ENCODE results near the gene UBE2N.

Gene UBE2N

DNA sequence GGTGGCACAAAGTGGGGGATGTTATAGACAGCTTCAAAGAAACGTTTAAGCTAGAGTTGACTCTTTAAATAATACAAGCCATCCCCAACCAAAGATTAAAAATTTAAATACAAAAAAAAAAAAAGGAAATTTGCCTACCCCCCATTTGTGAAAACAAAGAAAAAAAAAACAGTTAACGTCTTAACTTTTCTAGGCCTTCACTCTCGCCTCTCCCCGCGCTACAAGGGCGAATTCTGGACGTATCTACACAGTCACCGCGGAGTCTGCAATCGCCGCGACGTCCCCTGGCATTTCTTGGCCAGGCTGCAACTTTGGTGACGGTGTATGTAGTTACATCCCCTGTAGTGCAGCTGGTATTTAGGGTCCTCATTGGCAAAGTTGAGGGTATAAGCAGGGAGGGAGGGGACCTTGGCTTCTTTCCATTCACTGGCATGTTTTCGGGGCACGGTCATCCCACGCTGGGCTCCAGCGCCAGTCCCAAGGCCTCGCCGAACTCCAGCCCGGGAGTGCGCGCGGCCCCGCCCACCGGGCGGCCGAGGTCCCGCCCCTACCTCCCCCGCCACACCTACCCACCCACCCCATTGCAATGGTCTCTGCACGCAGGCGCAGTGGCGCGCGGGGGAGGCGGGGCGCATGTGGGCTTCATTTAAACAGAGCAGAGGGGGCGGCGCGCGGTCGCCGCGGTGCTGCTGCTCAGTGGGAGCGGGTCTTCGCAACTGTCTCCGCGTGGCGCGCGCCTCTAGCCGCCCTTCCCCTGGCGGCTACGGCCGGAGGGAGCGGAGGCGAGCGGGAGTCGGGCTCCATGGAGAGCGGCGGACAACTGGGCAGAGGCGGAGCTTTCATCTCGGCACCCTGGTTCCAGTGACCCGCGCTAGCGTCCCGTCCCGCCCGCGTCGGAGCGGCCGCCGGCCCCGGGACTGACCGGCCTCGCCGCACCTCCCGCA lies 64.2 kb downstream of the UBE2N start, which contains the start of gene NUDT4:
Gene NUDT4 (plus strand): TSS at position 674 of the 944 bp plus-strand sequence. CDS start 398 bp downstream, outside the sequence.
- Histone ChIP-seq H3K27me3 (ENCODE audit: insufficient read depth, poor library complexity, severe bottlenecking) (no peaks in the 10 kb centered on the region), H3K4me1 (ENCODE audit: insufficient read depth, poor library complexity, severe bottlenecking) (peaks cover 10% of the 10 kb centered on the region), H3K9me3 (ENCODE audit: severe bottlenecking) (no peaks in the 10 kb centered on the region), H3K4me3 (ENCODE audit: severe bottlenecking) (peak within 1 kb of the TSS; percentile 92), H3K27ac (ENCODE audit: poor library complexity, severe bottlenecking) (peak within 1 kb of the TSS; percentile 74), H3K36me3 (ENCODE audit: low read depth) (no peaks in the 10 kb centered on the region)
- peak; percentile 91 for DNase-seq (ENCODE audit: low spot score)
- TF ChIP-seq CTCF (IDR thresholded peaks at IDR 0.05; ENCODE audit: poor library complexity, severe bottlenecking): no peak
- peak; percentile 79 for ATAC-seq (ENCODE audit: low read depth)

- Histone ChIP-seq H3K27ac (ENCODE audit: poor library complexity, severe bottlenecking) (no peak overlapping the region), H3K4me1 (ENCODE audit: insufficient read depth, poor library complexity, severe bottlenecking) (peaks cover 10% of the 10 kb centered on the region), H3K27me3 (ENCODE audit: insufficient read depth, poor library complexity, severe bottlenecking) (no peaks in the 10 kb centered on the region), H3K36me3 (ENCODE audit: low read depth) (no peaks in the 10 kb centered on the region), H3K9me3 (ENCODE audit: severe bottlenecking) (no peaks in the 10 kb centered on the region), H3K4me3 (ENCODE audit: severe bottlenecking) (peak overlapping the region; percentile 92)
- TF ChIP-seq CTCF (IDR thresholded peaks at IDR 0.05; ENCODE audit: poor library complexity, severe bottlenecking): no peak
- DNase-seq (ENCODE audit: low spot score) (no peak), ATAC-seq (ENCODE audit: low read depth) (no peak)
Observed at GRCh38 chr12:93376436-93377251, 65.1 kb downstream of the UBE2N start.

GRCh38 chr12:93375906-93376305 lies 65.8 kb downstream of the UBE2N start:
- no peaks in the 10 kb centered on the region for H3K9me3 ChIP-seq (ENCODE audit: severe bottlenecking)
- no peak for DNase-seq (ENCODE audit: low spot score)
- H3K27me3 ChIP-seq (ENCODE audit: insufficient read depth, poor library complexity, severe bottlenecking): no peaks in the 10 kb centered on the region
- peaks cover 6% of the 10 kb centered on the region for H3K4me1 ChIP-seq (ENCODE audit: insufficient read depth, poor library complexity, severe bottlenecking)
- no peak overlapping the region for H3K4me3 ChIP-seq (ENCODE audit: severe bottlenecking)
- no peak for ATAC-seq (ENCODE audit: low read depth)
- TF ChIP-seq CTCF (IDR thresholded peaks at IDR 0.05; ENCODE audit: poor library complexity, severe bottlenecking): no peak
- H3K27ac ChIP-seq (ENCODE audit: poor library complexity, severe bottlenecking): no peak overlapping the region
- H3K36me3 ChIP-seq (ENCODE audit: low read depth): no peaks in the 10 kb centered on the region

GRCh38 chr12:93373961-93374656 lies 67.6 kb downstream of the UBE2N start:
- DNase-seq (ENCODE audit: low spot score) (no peak), ATAC-seq (ENCODE audit: low read depth) (no peak)
- H3K4me1 ChIP-seq (ENCODE audit: insufficient read depth, poor library complexity, severe bottlenecking): peaks cover 6% of the 10 kb centered on the region
- H3K9me3 ChIP-seq (ENCODE audit: severe bottlenecking): no peaks in the 10 kb centered on the region
- H3K4me3 ChIP-seq (ENCODE audit: severe bottlenecking): no peak overlapping the region
- no peaks in the 10 kb centered on the region for H3K27me3 ChIP-seq (ENCODE audit: insufficient read depth, poor library complexity, severe bottlenecking)
- H3K27ac ChIP-seq (ENCODE audit: poor library complexity, severe bottlenecking): no peak overlapping the region
- no peak for TF ChIP-seq CTCF (IDR thresholded peaks at IDR 0.05; ENCODE audit: poor library complexity, severe bottlenecking)
- no peaks in the 10 kb centered on the region for H3K36me3 ChIP-seq (ENCODE audit: low read depth)

Data from RWPE2 (cell line).